ENCODE data around the gene RFTN1.

The RFTN1 gene

GRCh38 chr3:16404349-16404895 is 109.1 kb downstream of the RFTN1 start:
- no peak for DNase-seq (ENCODE audit: low spot score)

GRCh38 chr3:16402451-16402850 is 111.0 kb downstream of the RFTN1 start:
- DNase-seq (ENCODE audit: low spot score), result no peak

DNA sequence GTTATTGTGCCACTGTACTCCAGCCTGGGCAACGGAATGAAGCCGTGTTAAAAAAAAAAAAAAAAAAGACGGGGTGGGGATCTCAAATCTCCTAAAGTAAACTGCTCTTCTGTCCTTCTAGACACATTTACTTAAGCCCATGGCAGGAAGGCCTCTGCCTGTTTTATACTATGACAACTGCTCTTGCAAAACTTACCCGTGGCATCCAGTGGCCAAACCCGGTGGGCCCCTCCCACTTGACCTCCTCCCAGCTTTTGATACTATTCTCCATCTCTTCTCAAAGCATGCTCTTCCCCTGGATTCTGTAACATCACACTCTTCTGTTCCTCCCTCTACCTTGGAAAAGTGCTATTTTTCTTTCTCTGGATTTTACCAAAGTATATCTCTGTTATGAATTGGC is 112.2 kb downstream of the RFTN1 start:
- no peak for DNase-seq (ENCODE audit: low spot score)

GRCh38 chr3:16400106-16400931 is 113.2 kb downstream of the RFTN1 start:
- no peak for DNase-seq (ENCODE audit: low spot score)

DNA sequence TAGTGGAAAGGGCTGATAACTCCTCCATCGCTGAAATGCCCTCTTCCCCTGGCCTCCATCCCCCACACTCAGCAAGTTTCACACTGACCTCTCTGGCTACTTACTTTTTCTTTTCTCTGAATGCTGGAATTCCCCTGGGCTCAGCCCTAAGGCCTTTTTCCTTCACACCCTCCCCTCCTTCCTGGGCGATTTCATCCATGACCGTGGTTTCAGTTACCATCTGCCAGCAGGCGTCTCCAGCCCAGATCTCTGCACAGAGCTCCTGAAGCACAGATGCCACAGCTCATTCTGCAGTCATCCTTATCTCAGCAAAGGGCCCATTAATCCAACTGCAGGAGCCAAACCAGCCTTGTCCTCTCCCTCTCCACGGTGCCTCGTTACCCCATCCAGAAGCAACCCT is 114.0 kb downstream of the RFTN1 start:
- no peak for DNase-seq (ENCODE audit: low spot score)

DNA sequence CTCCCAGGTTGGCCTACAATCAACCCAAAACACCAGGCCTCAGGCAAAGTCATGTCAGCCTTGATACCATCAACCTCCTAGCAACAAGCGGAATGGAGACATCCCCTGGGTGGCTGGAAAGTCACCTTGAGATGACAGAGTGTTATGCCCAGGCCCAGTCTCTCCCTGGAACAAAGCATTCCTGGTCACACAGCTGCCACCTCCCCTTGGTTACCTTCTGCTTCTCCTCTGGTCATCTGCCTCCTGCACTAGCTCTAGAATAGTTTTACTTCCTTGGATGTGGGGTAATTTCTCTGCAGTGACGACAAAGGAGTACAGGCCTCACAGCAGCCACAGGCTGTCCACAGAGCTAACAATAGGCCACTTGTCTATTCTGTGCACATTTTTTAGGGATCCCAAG is 114.9 kb downstream of the RFTN1 start:
- DNase-seq (ENCODE audit: low spot score), result no peak

DNA sequence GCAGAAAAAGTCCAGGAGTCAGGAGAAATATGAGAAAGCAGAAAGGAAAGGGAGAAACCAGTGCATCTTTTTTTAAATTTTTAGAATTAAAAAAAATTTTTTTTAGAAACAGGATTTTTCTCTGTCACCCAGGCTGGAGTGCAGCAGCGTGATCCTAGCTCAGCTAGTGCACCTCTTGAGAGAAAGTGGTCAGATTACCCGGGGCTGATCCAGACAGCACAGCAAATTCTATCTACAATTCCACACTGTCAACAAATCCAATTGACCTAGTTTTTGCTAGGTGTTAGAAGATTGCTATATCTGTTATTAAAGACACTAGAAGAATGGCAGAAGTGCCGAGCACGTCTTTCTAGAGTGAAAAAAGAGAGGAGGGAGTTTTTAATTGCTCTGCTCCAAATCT is 117.3 kb downstream of the RFTN1 start:
- no peak for DNase-seq (ENCODE audit: low spot score)

DNA sequence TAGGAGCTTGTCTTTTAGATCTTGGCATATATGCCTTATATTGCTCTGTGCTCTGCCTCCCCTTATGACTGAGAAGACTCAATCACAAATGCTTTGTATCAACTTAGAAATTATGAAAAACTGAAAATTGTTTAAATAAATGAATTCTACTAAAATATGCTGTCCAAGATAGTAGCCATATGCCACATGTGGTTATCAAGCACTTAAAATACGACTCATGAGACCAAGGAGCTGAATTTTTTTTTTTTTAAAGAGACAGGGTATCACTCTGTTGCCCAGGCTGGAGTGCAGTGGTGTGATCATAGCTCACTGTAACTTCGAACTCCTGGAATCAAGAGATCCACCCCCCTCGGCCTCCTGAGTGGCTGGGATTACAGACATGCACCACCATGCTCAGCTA is 118.3 kb downstream of the RFTN1 start:
- no peak for DNase-seq (ENCODE audit: low spot score)

DNA sequence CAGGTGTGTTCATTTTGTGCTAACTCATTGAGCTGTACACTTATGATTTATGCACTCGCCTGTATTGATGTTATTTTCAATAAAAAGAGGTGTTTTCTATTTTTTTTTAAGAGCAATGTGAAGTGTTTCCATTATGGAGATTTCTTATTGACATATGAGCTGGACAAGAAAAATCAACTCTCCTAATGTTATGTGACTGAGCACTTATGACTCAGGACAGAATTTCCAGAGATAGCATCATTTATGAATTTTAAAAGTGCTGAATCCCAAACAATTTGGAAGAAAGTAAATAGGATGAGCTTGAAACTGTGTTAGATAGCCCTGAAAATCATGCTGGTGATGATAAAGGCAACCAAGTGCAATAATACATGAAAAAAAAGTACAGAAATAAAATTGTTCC is 118.9 kb downstream of the RFTN1 start:
- no peak for DNase-seq (ENCODE audit: low spot score)

GRCh38 chr3:16392717-16393116 is 120.8 kb downstream of the RFTN1 start:
- no peak for DNase-seq (ENCODE audit: low spot score)

DNA sequence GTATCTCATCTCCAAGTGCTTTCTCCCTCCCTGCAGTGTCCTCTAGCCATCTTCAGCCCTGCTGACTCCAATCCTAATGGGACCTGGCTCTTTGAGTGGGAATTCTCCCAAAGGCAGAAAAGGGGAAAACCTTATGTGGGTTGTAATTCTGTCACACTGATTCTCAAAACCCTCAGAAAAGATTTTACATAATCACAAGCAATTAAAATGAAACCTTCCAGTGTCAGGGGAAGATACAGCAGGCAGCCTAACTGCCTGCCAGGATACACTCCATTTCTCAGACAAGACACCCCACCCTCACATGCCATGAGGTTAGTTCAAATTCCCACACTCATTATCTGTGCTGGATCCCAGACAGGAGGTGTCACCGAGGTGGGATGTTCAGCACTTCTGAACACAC is 121.4 kb downstream of the RFTN1 start:
- DNase-seq (ENCODE audit: low spot score), result no peak

DNA sequence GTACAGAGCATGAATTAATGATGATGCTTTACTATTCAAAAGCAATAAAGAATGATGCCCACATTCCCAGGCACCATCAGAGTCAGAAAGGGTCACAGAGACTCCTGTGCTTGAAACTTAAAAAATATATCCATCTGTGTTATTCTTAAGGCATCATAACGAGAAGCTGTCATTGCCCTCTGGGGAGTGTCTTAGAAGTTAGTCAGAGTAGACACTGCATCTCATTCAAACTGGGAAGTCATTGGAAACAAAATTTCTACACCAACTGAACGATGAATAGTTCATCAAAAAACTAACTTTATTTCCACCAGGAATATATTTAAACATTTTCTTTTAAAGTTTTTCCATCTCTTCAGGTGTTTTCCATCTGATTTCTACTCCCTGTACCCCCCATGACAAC is 122.9 kb downstream of the RFTN1 start:
- no peak for DNase-seq (ENCODE audit: low spot score)

GRCh38 chr3:16388850-16389441 is 124.6 kb downstream of the RFTN1 start:
- DNase-seq (ENCODE audit: low spot score), result no peak

GRCh38 chr3:16386561-16386960 is 126.9 kb downstream of the RFTN1 start:
- no peak for DNase-seq (ENCODE audit: low spot score)

- DNase-seq (ENCODE audit: low spot score), result no peak
These were observed 128.3 kb downstream of the RFTN1 start for GRCh38 chr3:16385151-16385550.

DNA sequence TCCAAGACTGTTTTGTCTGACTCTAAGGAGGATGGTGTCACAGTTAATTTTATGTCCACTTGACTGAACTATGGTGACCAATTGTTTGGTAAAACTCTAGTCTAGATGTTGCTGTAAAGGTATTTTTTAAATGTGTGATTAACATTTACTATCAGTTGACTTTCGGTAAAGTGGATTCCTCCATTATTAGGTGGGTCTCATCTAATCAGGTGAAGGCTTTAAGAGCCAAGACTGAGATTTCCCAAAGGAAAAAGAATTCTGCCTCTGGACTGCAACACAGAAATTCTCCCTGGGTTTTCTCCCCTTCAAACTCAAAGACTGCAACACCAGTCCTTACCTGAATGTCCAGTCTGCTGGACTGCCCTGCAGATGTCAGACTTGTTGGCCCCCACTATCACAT is 129.6 kb downstream of the RFTN1 start:
- no peak for DNase-seq (ENCODE audit: low spot score)

- DNase-seq (ENCODE audit: low spot score), result no peak
These were observed 130.7 kb downstream of the RFTN1 start for GRCh38 chr3:16382845-16383244.

GRCh38 chr3:16381426-16381825 is 132.1 kb downstream of the RFTN1 start:
- no peak for DNase-seq (ENCODE audit: low spot score)

GRCh38 chr3:16380421-16380820 is 133.1 kb downstream of the RFTN1 start:
- no peak for DNase-seq (ENCODE audit: low spot score)

- peak; percentile 22 for DNase-seq (ENCODE audit: low spot score)
These were observed 133.7 kb downstream of the RFTN1 start for GRCh38 chr3:16379838-16380237.

DNA sequence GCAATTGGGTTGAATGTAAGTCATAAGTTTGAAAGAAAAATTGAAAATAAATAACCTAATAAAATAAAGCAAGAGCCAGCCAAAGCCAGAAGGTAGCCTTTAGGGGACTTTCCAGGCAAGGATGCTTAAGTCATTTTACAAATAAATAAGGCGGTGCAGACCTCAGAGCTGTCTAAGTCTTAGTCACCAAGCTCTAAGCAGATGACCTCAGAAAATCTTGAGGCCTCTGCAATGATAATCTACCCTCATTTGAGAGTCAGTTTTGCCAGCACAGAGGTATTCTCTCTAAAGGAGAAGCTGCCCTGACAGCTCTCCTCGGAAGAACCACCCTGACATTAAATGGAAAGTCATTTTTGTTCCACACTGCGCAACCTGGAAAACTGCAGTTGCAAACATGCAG is 134.6 kb downstream of the RFTN1 start:
- DNase-seq (ENCODE audit: low spot score), result no peak

- DNase-seq (ENCODE audit: low spot score), result no peak
These were observed 135.1 kb downstream of the RFTN1 start for GRCh38 chr3:16378415-16378814.

DNA sequence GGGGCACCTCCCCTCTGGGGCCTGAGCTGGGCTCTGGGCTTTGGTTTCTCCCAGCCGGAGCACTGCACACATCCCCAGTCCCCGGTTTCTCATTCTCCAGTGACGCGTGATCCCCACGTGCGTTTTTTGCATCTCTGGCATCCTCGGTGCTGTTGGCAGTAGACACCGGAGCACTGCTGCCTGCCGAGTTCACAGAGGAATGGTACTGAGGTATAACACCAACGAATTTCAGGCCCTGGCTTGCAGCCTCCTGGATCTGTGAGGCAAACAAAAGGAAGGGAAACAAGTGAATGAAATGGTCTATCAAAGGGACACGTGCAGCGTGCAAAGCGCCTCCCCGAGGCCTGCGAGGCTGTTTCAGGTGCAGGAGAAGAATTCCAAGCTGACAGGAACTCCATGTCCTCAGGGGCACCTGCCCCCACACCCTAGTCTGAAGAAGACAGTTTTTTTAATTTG is 135.6 kb downstream of the RFTN1 start:
- DNase-seq (ENCODE audit: low spot score), result no peak

- peak; percentile 18 for DNase-seq (ENCODE audit: low spot score)
These were observed 136.3 kb downstream of the RFTN1 start for GRCh38 chr3:16377196-16377595.

All from germinal center (tissue), 1 donor.